GM12892 (cell line): Measurements from ENCODE around the gene KCNIP3.

Experiments
- POLR2A ChIP-seq: IDR thresholded peaks from 2 replicates; pipeline ENCODE4 v1.6.1; 2011; ENCODE audit warnings: low read depth, low read length, control low read depth
- POLR2AphosphoS5 ChIP-seq: IDR thresholded peaks from 2 replicates; pipeline ENCODE4 v1.6.1; 2011; ENCODE audit warnings: low read depth, low read length, control low read depth
- TAF1 ChIP-seq: IDR thresholded peaks from 2 replicates; pipeline ENCODE4 v1.6.1; 2011; ENCODE audit warnings: low read depth, mild to moderate bottlenecking, control low read depth, low read length, borderline replicate concordance

DNA sequence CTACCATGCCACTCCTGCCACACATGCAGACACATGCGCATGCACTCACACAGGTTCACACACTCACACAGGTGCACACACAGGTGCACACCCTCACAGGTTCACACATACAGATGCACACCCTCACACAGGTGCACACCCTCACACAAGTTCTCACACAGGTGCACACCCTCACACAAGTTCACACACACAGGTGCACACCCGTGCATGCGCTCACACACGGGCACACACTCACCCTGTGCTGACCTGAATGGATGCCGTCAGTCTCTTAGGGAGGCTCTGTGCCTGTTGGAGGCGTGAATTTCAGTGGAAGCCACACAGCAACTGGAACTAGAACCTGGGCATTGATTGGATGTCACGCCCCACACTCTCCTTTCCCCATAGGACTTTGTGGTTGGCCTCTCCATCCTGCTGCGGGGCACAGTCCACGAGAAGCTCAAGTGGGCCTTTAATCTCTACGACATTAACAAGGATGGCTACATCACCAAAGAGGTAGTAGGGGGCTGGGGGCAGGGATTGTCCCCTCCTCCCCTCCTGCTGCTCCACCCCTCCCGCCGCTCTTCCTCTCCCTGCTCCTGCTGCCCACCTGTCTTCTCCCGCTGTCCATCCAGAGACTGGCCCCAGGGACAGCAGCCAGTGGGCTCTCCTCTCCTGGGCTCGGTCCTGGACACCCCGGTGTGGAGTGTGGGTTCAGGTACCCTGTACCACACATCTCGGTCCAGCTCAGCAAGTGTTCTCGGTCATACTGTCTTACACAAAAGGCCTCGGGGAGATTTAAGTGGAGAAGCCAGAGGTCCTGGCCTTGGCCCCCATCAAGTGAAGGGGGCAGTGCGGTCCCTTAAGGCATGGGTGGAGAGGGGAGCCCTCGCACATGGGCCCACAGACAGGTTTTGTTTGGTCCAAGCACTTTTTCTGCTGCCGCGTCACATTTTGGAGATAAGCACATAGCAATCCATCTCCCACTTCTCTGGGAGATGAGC, 84.4 kb downstream of the KCNIP3 start:
- TF ChIP-seq POLR2A (no peak), TAF1 (no peak), POLR2AphosphoS5 (no peak)
